ENCODE results near the gene RXFP2. TPM values are rescaled to one million over a fixed set of nuclear protein-coding genes. Genes with fewer than 3 reads are reported as not detected.

Gene RXFP2
- total and polyA plus RNA-seq, 12 donors: 0.01 TPM; not detected in 11

- TF ChIP-seq, protein P1, sequence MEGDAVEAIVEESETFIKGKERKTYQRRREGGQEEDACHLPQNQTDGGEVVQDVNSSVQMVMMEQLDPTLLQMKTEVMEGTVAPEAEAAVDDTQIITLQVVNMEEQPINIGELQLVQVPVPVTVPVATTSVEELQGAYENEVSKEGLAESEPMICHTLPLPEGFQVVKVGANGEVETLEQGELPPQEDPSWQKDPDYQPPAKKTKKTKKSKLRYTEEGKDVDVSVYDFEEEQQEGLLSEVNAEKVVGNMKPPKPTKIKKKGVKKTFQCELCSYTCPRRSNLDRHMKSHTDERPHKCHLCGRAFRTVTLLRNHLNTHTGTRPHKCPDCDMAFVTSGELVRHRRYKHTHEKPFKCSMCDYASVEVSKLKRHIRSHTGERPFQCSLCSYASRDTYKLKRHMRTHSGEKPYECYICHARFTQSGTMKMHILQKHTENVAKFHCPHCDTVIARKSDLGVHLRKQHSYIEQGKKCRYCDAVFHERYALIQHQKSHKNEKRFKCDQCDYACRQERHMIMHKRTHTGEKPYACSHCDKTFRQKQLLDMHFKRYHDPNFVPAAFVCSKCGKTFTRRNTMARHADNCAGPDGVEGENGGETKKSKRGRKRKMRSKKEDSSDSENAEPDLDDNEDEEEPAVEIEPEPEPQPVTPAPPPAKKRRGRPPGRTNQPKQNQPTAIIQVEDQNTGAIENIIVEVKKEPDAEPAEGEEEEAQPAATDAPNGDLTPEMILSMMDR (IDR thresholded peaks at IDR 0.05): no peak
- Histone ChIP-seq H3K27ac (no peak overlapping the region), H3K4me3 (no peak overlapping the region), H3K36me3 (no peaks in the 10 kb centered on the region), H3K4me1 (peaks cover 0 to 17% (median 0%) of the 10 kb centered on the region in 9 donors), H3K9me3 (no peaks in the 10 kb centered on the region), H3K27me3 (no peaks in the 10 kb centered on the region)
- intact Hi-C loops (cut with DNase I): loop anchor here in 5 of 10 donors (5.0 to 10.0 kb wide), 3 partner anchors 361 to 366 kb away; no protein-coding TSS in a partner anchor
- ATAC-seq: no peak
- 68 to 71% methylated on average over 4 of the region's 4 CpGs for WGBS, 2 donors
- no peak for DNase-seq
Observed at GRCh38 chr13:31798189-31798588, 58.9 kb downstream of the RXFP2 start.

DNA sequence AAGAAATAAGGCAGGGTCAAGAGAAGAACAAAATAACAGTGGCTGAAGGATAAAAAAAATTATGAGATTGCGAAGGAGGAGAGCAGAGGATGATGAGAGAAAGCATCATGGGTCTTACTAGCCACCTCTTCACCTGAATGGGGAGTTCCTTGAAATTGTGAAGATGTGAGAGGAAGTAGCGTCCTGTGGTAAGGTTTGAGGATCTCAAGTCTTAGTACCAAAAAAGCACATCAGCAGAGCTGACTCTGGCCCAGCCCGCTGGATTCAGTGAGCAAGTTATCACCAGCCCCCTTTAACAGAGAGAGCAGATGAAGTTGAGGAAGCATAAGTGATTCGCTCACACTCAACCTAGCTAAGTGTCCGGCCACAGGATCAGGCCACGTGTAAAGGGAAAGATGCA, 61.8 kb downstream of the RXFP2 start:
- intact Hi-C loops (cut with DNase I): no loop called here
- H3K4me1 ChIP-seq: peaks cover 0 to 24% (median 0%) of the 10 kb centered on the region in 9 donors
- no peak overlapping the region for H3K27ac ChIP-seq
- H3K36me3 ChIP-seq: no peaks in the 10 kb centered on the region
- no peaks in the 10 kb centered on the region for H3K27me3 ChIP-seq
- 86 to 88% methylated on average over 6 of the region's 6 CpGs for WGBS, 2 donors
- no peaks in the 10 kb centered on the region for H3K9me3 ChIP-seq
- no peak for DNase-seq
- no peak overlapping the region for H3K4me3 ChIP-seq
- ATAC-seq: no peak
- TF ChIP-seq, protein P1 (IDR thresholded peaks at IDR 0.05): no peak

DNA sequence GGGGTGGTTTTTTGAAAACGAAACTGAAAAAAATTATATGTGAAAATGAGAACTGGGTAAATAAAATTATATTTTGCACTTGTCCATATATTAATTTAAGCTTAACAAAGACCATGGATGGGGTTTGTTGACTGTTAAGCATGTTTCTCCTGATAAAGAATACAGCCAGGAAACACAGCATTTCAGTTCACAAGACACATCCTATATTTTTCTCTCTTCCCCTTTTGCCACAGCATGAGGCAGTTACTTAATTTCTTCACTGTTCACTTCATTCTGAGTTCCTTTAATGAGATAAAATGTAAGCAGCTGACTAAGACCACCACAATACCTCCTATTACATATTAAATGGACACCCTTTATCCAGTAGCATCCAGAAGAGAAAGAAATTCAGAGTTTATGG, 64.0 kb downstream of the RXFP2 start:
- Histone ChIP-seq H3K36me3 (no peaks in the 10 kb centered on the region), H3K4me3 (no peak overlapping the region), H3K27ac (no peak overlapping the region), H3K4me1 (peaks cover 0 to 41% (median 0%) of the 10 kb centered on the region in 9 donors), H3K9me3 (no peaks in the 10 kb centered on the region), H3K27me3 (no peaks in the 10 kb centered on the region)
- no peak for ATAC-seq
- no peak for DNase-seq
- WGBS, 2 donors: 88 to 89% methylated on average over 1 of the region's 1 CpG
- intact Hi-C loops (cut with DNase I): no loop called here
- TF ChIP-seq, protein P1 (IDR thresholded peaks at IDR 0.05): no peak

DNA sequence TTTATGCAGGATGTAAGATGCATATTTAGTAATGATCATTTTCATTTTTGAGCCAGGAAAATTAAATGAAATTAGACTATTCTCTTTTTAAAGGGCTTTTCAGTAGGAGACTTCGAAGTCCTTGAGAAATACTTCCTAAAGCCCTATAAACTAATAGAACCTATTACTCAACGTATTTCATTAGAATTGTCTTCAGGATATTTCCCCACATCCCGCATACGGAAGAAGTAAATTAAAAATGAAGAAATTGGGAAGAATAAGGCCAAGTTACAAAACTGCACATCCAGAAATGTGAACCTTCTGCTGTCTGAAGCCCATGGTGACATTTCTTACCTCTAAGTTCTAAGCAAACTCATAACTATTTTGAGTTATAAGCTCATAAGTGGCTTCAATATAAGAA, 66.5 kb downstream of the RXFP2 start:
- ATAC-seq: no peak
- Histone ChIP-seq H3K4me3 (no peak overlapping the region), H3K27ac (no peak overlapping the region), H3K4me1 (peaks cover 0 to 41% (median 0%) of the 10 kb centered on the region in 9 donors), H3K36me3 (no peaks in the 10 kb centered on the region), H3K27me3 (no peaks in the 10 kb centered on the region), H3K9me3 (peaks cover 0 to 11% (median 0%) of the 10 kb centered on the region in 11 donors)
- intact Hi-C loops (cut with DNase I): no loop called here
- 92 to 96% methylated on average over 4 of the region's 4 CpGs for WGBS, 2 donors
- DNase-seq: no peak
- TF ChIP-seq, protein P1 (IDR thresholded peaks at IDR 0.05): no peak

Measured in heart right ventricle (tissue), 16 donors.